ENCODE data around the gene DLG4.
"Not testable (repeated sequence)": the region's sequence is repeated elsewhere in the genome, so short reads cannot be mapped to it uniquely, and the experiment has no call there.

DLG4 gene

DNA sequence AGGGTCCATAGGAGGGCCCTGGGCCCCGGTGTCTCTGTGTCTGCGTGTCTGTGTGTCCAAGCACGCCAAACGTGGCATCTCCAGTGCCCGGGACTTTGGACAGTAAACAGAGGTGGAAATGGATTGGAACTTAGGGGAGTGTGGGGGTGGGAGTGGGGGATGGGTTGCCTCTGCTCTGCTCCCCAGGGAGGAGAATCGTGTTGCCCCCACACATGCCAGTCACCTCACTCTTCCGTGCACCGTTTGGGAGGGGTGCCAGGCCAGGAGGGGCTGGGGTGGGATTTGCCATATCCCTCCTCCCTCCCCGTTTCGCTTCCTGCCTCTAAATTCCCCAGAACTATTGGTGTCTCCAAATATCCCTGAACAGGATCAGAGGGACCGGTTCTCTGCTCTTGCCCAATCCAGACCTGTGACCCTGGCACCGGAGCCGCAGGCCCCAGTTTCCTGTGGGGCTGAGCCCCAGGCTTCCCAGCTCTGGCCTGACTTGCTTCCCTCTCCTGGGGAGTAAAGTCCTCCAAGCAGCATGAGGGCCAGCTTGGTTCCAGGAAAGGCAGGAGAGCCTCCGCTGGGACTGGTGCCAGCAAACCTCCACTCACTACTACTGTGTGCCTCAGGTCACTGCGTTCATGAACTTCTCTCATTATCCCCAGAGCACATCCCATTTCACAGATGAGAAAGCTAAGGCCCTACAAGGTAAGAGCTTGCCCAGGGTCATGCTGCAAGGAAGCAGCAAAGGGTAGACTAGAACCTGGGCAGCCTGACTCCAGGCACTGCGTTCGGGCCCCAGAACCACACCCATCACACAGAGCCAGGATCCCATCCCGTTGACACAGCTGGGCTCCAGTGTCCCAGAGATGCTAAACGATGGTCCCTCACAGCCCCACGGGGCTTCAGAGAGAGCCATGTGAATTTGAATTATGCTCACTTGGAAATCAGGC lies 40.0 kb downstream of the DLG4 start, which contains the start of gene ASGR1:
Gene ASGR1, minus strand, starts transcription at position 54 of the 938 bp plus-strand sequence. CDS start 807 bp downstream, outside the sequence.
- DNase-seq = no peak

DNA sequence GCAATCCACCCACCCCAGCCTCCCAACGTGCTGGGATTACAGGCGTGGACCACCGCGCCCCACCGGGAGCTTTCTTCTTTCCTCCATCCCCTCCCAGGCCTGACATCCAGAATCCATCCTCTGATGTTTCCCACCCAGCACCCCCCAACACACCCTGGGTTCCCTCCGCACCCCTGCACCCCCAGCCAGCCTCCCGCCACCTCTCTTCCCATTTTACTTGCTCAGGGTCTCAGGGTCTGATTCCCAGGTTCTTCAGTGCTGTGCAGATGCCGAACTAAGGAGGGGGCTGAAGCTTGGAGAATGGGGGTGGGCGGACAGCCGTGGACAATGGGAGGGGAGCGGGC lies 40.7 kb downstream of the DLG4 start:
- no peak for DNase-seq

DNA sequence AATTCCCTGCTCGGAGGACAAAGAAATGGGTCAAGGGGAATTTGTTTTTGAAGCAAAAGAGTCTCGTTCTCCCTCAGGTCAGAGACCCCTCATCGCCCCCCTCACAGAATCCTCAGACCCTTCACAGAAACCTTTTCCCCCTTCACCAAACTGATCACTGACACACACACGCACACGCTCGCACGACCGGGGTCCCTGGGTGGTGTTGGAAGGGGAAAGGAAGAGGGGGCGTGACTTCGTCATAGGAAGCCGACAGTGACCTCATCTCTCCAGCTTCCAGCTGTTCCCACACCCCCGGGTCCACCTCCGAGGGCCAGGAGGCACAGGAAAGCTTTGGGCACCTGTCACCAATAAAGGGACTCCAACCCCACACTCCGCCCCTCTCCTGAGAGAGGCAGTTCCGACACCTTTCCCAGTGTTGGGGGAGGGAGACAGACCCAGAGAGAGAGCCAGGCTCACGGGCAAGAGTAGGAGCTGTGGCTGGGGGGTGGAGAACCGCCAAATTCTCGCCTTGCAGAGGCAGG lies 41.6 kb downstream of the DLG4 start:
- no peak for DNase-seq

DNA sequence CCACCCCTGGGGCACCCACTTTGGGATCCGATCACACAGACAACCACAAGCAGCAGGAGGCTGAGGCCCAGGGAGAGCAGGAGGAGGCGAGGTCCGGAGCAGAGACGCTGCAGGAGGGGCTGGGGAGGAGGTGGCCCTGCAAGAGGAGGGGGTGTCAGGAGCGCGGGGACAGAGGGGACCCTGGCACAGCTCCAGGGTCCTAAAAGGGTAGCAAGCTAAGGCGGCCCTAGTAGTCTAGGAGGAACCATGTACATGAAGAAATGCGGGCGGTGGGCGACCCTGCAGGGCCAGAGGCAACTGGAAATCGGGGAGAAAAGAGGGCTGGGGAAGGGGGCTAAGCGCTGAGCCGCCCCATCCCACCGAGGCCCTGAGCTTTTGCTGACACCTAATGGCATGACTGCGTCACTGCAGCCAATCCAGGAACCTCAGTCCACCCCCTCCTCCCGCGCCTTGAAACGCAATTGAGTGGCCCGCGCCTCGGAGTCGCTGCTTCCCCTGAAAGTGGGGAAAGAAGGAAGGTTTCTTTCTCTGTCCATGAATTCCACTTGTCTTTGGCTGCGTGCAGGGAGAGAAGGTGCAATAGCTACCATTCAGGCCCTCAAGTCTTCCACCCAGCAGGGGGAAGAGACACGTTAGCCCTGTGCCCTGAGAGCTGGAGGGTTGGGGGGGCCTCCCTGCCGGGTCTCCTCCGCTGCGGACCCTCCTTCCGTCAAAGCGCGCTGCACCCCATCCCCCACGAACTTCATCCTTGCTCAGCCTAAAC lies 42.3 kb downstream of the DLG4 start:
- peak; percentile 58 to 61 for DNase-seq

DNA sequence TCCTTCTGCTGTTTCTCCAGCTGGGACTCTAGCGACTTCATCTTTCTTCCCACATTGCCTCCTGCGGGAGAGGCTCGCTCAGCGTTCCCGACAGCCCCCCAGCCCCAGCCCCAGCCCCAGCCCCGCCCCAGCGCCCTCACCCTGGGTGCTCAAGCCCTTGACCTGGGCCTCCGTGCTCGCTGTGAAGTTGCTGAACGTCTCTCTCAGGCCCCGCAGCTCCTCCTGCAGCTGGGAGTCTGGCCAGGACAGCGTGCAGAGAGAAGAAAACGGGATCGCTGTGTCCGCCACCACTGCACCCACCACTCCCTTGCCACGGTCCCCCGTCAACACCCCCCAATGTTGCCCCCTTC lies 42.8 kb downstream of the DLG4 start:
- DNase-seq = no peak

DNA sequence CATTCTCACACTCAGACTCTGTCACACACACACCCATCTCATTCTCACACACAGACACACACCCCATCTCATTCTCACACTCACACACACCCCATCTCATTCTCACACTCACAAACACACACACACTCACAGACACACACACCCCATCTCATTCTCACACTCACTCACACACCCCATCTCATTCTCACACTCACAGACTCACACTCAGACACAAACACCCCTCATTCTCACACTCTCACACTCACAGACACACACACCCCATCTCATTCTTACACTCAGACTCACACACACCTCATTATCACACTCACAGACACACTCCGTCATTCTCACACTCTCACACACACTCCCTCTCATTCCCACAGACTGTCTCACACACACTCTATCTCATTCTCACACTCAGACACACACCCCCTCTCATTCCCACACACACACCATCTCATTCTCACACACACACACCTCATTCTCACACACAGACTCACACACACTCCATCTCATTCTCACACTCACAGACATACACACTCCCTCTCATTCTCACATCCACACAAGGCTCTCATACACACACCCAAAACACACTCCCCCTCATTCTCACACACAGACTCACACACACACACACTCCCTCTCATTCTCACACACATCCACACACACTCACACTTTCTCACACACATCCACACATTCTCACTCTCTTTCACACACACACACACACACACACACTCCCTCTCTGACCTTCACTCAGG lies 43.4 kb downstream of the DLG4 start:
- no peak for DNase-seq

DNA sequence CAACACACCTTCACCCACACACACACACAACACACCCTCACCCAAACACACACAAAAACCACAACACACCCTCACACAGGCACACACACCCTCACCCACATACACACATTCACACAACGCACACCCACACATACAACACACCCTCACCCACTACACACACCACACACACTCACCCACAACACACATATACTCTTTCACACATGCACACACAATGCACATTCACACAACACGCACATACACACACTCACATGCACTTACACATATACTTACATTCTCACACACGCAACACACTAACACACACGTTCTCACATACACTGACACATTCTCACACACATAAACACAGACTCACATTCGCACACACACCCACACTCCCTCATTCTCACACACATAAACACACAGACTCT lies 44.3 kb downstream of the DLG4 start:
- no peak for DNase-seq

DNA sequence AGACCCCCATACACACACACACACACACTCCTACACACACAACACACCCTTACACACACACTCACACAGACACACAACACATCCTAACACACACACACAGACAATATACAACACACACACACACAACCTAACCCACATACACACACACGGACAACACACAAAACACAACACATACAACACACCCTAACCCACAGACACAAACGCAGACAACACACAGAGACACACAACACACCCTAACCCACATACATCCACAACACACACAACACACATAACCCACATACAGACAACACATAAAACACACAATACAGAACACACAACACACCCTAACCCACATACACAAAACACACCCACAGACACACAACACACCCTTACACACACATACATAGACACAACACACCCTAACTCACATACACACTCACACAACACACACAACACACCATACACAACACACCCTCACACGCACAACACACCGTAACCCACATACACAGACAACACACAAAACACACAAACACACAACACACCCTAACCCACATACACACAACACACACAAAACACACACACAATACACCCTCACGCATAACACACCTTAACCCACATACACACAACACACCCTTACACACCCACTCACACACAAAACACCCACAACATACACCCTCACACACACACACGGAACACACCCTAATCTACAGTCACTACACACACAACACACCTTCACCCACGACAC lies 44.9 kb downstream of the DLG4 start:
- no peak for DNase-seq

DNA sequence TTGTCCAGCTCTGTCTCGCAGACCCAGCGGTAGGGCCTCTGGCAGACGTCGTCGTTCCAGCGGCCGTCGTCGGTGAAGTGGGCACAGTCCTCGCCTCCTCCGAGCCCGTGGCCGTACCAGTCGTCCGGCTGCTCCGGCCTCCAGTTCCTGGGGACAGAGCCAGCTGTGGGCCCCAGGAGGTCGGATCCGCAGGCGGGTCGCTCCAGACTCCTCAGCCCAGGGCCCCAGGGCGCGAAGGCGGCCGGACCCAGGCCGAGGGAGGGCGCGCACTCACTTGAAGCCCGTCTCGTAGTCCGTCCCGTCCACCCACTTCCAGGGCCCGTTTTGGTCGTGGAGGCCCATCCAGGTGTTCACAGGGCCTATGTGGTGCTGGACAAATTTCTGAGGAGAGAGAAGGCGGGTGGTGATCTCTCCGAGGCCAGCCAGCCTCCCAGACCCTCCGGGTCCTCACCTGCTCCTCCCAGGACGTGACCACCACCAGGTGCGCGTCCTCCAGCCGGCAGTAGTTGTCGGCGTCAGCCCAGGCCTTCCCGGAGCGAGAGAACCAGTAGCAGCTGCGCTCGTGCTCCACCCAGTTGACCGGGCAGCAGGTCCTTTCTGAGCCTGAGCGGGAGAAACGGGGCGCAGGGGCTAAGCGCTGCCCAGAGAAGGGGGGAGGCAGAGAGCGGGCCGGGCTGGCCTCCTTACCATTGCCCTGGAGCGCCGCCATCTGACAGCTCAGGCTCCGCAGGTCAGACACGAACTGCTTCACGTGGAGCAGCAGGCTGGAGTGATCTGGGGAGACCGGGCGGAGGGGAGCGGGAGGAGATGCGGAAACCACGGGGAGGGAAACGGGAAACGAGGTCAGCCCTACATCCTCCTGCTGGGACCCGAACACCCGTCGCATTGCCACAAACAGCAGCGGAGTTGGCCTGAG lies 45.7 kb downstream of the DLG4 start:
- DNase-seq = peak; percentile 19 to 26

DNA sequence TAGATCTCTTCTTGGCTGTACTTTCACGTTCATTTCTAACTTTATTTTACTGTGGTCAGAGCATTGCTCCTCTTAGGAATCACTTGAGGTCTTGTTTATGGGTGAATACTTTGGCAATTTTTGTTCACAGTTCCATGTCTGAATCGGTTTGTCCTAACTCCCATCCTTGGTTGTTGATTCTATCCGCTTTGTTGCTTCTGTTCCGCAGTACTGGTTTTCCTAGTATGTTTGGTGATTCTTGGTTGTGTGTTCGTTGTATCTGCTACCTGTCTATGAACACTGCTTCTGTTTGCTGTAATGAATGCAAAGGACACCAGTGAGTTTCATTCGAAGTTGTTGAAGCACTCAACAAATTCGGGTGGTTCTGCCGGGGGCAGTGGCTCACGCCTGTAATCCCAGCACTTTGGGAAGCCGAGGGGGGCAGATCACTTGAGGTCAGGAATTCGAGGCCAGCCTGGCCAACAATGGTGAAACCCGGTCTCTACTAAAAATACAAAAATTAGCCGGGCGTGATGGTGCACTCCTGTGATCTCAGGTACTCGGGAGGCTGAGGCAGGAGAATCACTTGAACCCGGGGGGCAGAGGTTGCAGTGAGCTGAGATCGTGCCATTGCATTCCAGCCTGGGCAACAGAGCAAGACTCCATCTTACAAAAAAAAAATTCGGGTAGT lies 47.0 kb downstream of the DLG4 start:
- DNase-seq = not testable (repeated sequence)

DNA sequence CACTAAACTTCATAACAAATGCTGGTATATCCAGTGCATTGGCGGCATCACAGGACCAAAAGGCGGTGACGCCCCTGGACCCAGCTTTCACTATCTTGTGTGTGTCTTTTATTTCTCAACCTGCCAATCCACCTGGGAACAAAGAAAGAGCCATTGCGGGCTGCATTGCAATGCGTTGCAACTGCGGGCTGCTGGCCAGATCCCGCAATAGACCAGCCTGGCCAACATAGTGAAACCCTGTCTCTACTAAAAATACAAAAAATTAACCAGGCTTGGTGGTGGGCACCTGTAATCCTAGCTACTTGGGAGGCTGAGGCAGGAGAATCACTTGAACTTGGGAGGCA lies 50.1 kb downstream of the DLG4 start:
- not testable (repeated sequence) for DNase-seq

DNA sequence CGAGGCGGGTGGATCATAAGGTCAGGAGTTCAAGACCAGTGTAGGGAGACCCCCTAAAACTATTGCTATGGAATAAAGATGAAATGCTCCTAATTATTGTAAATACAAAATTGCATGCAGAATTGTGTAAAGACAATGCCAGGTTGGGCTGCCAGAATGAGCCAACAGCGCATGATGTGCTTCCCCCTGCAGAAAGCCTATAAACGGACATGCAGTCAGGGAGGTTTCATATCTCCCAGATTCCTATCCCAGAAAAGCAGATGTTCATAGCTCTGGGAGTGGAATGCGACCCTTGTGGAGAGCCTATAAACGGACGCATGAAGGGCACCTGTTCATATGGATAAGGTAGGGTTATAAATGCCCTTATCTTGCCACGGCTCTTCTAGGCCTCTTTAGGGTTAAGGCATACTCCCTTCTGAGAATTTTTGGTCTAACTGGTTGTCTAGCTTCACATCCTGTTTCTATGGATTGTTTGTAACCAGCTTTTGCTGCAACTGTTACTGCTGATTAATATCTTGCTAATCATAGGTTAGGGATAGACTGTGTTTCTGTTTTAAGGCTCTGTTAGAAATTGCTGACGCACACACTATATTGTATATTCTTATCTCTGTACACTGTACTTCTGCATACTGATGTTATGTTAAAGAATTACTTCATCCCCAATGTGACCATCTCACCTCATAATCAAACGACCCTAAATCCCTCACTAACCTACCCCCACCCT lies 50.6 kb downstream of the DLG4 start:
- not testable (repeated sequence) for DNase-seq

DNA sequence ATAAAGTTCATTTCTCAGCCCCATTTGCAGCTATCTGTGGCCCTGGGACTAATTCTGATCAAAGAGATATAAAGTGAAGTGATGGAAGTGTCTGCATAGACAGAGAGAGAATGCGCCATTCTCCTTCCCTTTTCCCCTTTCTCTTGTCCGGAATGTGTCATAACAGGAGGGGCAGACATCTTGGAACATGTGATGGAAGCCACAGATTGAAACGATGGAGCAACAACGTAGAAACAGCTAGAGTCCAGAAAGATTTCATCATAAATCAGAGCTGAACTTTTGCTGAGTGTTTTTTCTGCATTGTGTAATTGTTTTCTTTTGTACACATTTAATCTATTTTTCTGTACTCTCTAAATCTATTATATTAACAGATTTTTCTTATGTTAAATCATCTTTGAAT lies 51.8 kb downstream of the DLG4 start:
- no peak for DNase-seq

DNA sequence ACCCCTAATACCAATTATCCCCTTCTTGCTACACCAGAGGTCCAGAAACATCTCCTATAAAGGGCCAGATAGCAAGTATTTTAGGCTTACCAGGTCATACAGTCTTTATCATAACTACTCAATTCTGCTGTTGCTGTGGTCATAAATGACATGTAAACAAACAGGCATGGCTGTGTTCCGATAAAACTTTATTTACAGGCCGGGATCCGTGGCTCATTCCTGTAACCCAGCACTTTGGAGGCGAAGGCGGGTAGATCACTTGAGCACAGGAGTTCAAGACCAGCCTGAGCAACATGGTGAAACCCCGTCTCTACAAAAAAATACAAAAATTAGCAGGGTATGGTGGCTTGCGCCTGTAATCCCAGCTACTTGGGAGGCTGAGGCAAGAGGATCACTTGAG lies 52.8 kb downstream of the DLG4 start:
- DNase-seq = no peak

DNA sequence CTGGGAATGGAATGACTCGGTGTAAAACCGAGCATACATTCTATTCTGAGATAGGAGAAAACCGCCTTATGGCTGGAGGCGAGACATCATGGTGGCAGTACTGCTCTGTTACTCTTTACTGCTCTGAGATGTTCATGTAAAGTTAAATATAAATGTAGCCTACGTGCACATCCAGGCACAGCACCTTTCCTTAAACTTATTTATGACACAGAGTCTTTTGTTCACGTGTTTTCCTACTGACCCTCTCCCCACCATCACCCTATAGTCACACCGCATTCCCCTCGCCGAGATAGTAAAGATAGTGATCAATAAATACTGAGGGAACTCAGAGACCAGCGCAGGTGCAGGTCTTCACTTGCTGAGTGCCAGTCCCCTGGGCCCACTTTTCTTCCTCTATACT lies 60.1 kb downstream of the DLG4 start:
- DNase-seq = not testable (repeated sequence)

DNA sequence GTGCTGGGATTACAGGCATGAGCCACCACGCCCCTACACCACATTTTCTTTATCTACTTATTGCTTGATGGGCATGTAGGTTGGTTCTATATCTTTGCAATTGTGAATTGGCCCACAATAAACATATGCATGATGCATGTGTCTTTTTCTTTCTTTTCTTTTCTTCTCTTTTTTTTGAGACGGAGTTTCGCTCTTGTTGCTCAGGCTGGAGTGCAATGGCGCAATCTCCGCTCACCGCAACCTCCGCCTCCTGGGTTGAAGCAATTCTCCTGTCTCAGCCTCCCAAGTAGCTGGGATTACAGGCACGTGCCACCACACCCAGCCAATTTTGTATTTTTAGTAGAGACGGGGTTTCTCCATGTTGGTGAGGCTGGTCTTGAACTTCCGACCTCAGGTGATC lies 61.2 kb downstream of the DLG4 start:
- not testable (repeated sequence) for DNase-seq

DNA sequence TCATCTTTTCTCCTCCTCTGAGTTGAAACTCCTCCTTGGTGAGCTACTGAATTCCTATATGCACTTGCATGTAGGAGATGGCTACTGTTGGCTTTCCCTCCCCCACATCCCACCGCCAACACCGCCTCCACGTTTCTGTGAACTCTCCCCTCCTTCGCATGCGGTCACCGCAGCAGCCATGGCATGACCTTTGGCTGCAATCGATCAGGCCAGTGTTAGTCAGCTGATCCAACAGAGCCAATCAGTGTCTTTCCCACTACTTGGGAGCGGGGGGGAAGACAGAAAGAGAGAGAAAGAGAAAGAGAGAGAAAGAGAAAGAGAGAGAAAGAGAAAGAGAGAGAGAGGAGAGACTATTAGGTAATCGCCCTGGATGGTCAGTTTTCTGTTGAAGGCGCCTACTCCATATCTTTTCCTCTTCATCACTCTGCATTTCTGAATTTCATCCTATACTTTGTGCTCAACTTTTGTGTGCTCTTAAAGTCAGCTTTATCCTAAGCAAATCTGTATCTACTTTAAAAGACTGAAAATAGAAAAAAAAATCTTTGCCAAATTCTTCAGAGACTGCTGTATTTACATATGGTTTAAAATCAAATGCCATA lies 63.2 kb downstream of the DLG4 start:
- no peak for DNase-seq

DNA sequence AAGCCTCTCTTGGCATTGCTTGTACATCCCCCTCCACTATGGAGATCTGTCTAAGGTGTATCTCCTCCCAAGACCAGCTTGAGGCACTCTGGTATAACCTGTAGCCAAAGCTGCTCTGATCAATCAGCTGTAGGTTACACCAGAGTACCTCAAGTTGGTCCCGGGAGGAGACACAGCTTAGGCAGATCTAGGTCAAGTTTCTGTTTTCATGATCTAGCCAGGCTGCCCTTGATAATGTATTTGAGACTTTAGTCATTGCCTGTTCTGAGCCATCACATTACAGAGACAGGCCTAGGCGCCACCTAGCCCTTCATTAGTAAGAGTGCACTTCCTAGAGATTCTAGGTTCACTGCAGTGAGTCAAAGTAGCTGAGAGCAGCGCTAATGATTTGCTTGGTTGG lies 71.9 kb downstream of the DLG4 start:
- DNase-seq = no peak

DNA sequence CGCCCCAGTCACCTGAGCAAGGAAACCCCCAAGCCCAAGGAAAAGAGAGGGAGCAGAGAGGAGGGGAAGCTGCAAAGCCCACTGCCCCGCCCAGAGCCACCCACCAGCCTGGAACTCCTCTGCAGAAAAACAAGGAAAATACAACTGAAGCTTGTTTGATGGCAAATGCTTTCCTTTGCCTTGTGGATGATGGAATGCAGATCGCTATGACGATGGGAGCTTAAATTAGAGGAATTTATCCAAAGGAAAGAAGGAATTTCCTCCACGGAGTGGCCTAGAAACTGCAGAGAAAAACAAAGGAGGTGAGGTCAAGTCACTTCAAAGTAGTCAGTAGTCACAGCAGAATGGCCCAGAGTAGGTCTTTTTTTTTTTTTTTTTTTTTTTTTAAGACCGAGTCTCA lies 73.5 kb downstream of the DLG4 start:
- no peak for DNase-seq

DNA sequence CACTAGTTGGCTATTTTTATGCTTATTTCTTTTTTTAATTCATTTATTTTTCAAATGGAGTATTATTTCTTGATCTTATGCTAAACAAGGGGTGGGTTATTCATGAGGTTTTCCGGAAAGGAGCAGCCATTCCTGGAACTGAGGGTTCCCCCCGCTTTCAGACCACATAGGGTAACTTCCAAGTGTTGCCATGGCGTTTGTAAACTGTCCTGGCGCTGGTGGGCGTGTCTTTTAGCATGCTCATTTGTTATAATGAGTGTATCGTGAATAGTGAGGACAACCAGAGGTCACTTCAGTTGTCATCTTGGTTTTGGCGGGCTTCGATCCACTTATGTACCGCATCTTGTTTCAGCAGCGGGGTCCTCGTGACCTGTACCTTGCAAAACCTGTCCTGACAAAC lies 75.4 kb downstream of the DLG4 start:
- DNase-seq = no peak
